ENCODE data around the gene CPNE5.

Gene CPNE5

DNA sequence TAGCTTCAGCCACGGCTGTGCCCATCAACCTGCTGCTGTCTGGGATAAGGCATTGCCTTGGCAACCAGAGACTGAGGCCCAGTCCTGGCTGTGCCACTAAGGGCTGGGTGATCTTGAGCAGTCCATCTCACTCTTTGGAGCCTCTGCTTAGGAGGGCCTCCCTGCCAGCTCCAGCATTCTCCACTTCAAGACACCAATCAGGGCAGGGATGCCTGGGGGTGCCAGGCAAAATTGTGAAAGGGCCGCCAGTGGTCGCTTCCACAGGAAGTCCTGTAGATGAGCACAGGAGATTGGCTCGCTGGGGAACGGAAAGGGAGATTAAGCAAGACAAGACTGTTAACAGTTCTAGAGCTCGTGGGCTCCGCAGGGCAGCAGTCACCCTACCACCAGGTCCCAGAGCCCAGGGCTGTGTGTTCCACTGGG is 141.8 kb downstream of the CPNE5 start, which contains the start of gene RAB44:
Gene RAB44 (plus strand): TSS at position 346 of the 423 bp plus-strand sequence. CDS start 6,410 bp downstream, outside the sequence.
- no peak for DNase-seq

DNA sequence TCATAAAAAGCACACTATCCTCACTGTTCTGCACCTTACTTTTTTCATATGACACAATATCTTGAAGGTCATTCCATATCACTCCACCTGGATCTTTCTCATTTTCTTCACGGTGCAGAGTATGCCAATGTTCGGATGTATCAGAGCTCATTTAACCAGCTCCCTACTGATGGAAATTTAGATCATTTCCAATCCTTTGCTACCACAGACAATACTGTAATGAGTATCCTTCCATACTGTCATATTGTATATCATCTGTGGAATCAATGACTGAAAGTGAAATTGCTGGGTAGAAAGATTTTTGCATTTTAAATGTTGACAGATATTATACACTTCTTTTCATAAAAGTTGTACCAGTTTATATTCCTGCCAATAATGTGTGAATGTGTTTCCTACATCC is 143.8 kb downstream of the CPNE5 start:
- DNase-seq = no peak

DNA sequence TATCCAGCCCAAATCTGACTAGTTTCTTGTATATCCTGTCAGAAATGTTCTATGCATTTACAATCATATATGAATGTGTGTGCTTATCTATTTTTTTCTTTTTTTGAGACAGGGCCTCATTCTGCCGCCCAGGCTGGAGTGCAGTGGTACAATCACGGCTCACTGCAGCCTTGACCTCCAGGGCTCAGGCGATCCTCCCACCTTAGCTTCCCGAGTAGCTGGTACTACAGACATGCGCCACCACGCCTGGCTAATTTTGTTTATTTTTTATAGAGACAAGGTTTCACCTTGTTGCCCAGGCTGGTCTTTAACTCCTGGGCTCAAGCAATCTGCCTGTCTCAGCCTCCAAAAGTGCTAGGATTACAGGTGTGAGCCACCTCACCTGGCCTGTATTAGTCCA is 144.6 kb downstream of the CPNE5 start:
- no peak for DNase-seq

DNA sequence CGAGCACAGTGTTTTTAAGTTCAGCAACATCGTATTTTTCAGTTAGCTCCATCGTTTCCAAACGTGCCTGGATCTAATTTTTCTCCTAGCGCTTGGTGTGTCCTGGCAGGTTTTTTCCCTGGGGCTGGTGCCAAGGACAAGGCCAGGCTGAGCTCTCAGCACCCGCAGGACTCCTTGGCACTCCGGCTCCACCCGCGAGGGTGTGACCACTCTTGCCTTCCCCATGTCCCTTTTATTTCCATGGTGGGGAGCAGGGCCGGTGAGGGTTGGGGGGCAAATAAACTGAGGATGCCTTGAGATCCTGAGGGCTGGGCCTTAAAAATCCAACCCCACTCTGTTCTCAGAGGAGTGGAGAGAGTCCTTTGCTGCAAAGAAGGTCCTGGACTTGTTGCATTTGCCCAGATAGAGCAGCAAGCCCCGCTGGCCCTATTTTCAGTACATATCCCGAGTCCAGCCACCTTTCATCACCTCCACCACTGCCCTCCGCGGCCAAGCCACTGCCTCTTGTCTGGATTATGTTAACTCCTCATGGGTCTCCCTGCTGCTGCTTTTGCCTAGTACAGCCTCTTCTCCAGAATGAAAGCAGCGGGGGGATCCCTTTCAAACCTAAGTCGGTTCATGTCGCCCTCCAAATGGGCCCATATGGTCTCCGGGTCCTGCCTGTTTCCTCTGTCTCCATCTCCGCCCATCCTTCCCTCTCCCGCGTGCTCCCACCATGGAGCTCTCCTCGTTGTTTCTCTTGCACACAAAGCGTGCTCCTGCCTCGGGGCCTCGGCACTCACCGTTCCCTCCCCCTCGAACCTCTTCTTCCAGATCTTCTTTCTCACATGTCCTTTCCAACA is 146.2 kb downstream of the CPNE5 start:
- DNase-seq = no peak

DNA sequence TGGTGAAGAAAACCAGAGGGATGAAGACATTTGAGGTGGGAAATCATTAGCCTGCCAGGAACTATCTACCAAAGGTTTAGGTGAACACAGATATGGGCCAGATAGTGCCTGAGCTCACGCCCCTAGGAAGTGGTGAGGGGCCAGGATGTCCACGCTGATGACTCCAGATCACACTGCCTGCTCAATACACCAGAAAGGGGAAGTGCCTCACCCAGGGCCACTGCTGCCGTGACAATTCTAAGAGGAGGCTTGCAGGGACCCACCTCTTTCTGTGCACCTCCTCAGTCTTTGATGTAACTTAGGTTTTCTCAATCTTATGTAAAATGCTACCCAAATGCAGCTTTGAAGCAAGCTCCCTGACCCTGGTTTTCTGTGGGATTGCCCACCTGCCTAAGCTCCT is 147.0 kb downstream of the CPNE5 start:
- DNase-seq = peak; percentile 81

DNA sequence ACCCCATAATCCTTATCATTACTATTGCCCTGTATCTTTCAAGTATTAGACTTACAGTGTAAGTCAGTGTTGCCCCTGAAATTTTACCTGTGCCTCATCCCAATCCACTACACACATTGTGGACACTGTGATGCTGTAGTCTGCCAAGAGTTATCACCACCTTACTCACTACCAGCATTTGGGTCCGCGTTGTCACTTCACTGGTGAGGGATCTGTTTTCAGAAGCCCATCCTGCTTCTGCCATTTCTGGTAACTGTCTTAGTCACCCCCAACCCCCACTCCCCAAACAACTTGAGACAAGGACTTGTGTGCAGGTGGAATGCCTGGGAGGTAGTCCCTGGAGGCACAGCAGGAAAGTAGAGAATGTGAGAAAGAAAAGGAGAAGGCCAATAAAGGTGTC is 147.6 kb downstream of the CPNE5 start:
- DNase-seq = no peak

DNA sequence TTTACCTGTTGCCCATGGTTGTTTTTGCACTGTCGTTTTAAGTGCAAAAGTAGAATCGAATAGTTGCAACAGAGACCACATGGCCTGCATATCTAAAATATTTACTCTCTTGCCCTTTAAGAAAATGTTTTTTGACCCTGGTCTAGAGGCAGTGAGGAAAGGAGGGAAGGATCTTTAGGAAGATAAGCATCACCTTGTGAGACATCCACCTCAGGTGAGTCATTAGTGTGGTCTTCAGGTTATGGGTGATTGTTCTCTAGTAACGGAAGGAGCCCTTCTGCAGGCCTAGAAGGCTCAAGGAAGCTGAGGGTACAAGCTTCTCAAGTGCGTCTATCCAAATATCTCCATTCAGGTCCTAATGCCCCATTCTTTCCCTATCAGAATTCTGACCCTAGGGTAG is 148.2 kb downstream of the CPNE5 start:
- DNase-seq = no peak
